Measurements from ENCODE around the gene MAP3K4. TPM values are rescaled to one million over a fixed set of nuclear protein-coding genes. Genes with fewer than 3 reads are reported as not detected.
A peak's percentile ranks its signal among the peaks of the same experiment; 100 is the strongest.

The MAP3K4 gene
- total RNA-seq, 1 experiment from 2014 or later, result 54.3 TPM

GRCh38 chr6:161163466-161164181 lies 172.1 kb downstream of the MAP3K4 start:
- Histone ChIP-seq H3K79me1 (ENCODE audit: insufficient read depth, low read depth, low read length, poor library complexity, severe bottlenecking) (no peaks in the 10 kb centered on the region), H3K4ac (ENCODE audit: low read depth, low read length) (no peak overlapping the region), H3K18ac (ENCODE audit: insufficient read length, low read depth, low read length) (no peak overlapping the region), H3K79me2 (ENCODE audit: insufficient read depth, low read length) (no peaks in the 10 kb centered on the region), H4K20me1 (ENCODE audit: control insufficient read depth, insufficient read depth, insufficient read length) (no peaks in the 10 kb centered on the region), H2AK5ac (ENCODE audit: insufficient read length, low read length) (no peak overlapping the region), H3K23me2 (ENCODE audit: insufficient read length, low read depth, low read length, poor library complexity, severe bottlenecking) (no peaks in the 10 kb centered on the region), H2BK12ac (ENCODE audit: insufficient read length, low read depth, low read length) (no peak overlapping the region), H3K27ac (ENCODE audit: insufficient read length, low read depth, low read length) (no peak overlapping the region), H4K8ac (replicated peaks; ENCODE audit: insufficient read length, low read depth, low read length) (no peak overlapping the region), H2BK15ac (ENCODE audit: low read depth, low read length) (no peak overlapping the region), H3K14ac (ENCODE audit: insufficient read depth, low read length) (no peak overlapping the region), H2BK120ac (ENCODE audit: low read depth, low read length, poor library complexity, severe bottlenecking) (no peak overlapping the region), H4K5ac (ENCODE audit: insufficient read length, low read depth, low read length) (no peak overlapping the region), H3K56ac (ENCODE audit: insufficient read length, low read depth, low read length) (no peak overlapping the region), H2AFZ (ENCODE audit: low read length) (no peak overlapping the region), H3K23ac (ENCODE audit: insufficient read length, low read depth, low read length) (no peak overlapping the region), H3K9me3 (ENCODE audit: control insufficient read depth, low read depth, low read length) (no peaks in the 10 kb centered on the region), H2BK5ac (ENCODE audit: insufficient read length, low read length) (no peak overlapping the region), H4K91ac (ENCODE audit: insufficient read length, low read depth, low read length) (no peak overlapping the region), H3T11ph (ENCODE audit: low read length) (no peak overlapping the region), H3K4me2 (ENCODE audit: insufficient read depth, insufficient read length, low read length) (no peak overlapping the region), H3K9ac (ENCODE audit: extremely low read depth, insufficient read length, low read length) (no peak overlapping the region), H2BK20ac (ENCODE audit: low read depth, low read length, poor library complexity, severe bottlenecking) (no peak overlapping the region), H3K27me3 (ENCODE audit: insufficient read depth, low read length) (no peaks in the 10 kb centered on the region), H3K4me1 (ENCODE audit: insufficient read depth, low read length) (peaks cover 12% of the 10 kb centered on the region; the same call in 1 of the 2 replicates)
- Mint-ChIP-seq H3K27ac (peak overlapping the region in 2 of 3 experiments; percentile 61 to 88; a peak in 3 of 7 replicates), H3K4me3 (no peak overlapping the region), H3K27me3 (ENCODE audit: low read depth) (no peaks in the 10 kb centered on the region), H3K4me1 (peaks cover 40% of the 10 kb centered on the region in 2 experiments), H3K36me3 (ENCODE audit: insufficient read depth in 1 of 3, low read depth in 3 of 3) (peaks cover 51 to 56% (median 52%) of the 10 kb centered on the region in 3 experiments), H3K9me3 (no peaks in the 10 kb centered on the region)
- no CpG with 5 or more reads among the region's 13 CpGs for WGBS (ENCODE audit: extremely low coverage, insufficient read length, low lambda C conversion rate)
- DNase-seq, result peak; percentile 48
- TF ChIP-seq CTCF (conservative IDR thresholded peaks at IDR 0.05), result no peak
